ENCODE measurements around the gene PDE6G. TPM values are rescaled to one million over a fixed set of nuclear protein-coding genes. Genes with fewer than 3 reads are reported as not detected.

PDE6G gene
- total and polyA plus RNA-seq, 2 donors (not counting 3 experiments of a cell fraction or from before 2014, with no cell fraction given) = 1.8 to 3.7 TPM

- CTCF ChIA-PET = no interaction called here
- POLR2A ChIA-PET = no interaction called here
- no peak overlapping the region for H3K4me2 ChIP-seq (ENCODE audit: insufficient read depth, low read length)
- no peak overlapping the region for H3K27ac ChIP-seq (ENCODE audit: insufficient read depth, low read depth, low read length)
- H3K9me1 ChIP-seq (replicated peaks; ENCODE audit: control insufficient read depth, extremely low read depth, insufficient read depth, low read length) = no peaks in the 10 kb centered on the region
- no peak for FAIRE-seq
- H2AFZ ChIP-seq (ENCODE audit: low read depth, low read length) = no peak overlapping the region
- intact Hi-C loops (cut with micrococcal nuclease) (no loop called here), dilution Hi-C loops (cut with MboI; ENCODE audit: extremely low pct_ligation_motif_present, low sequenced_read_pairs) (no loop called here)
- H3K27me3 ChIP-seq (ENCODE audit: control insufficient read depth in 2 of 2, insufficient read depth in 2 of 2, low read length in 2 of 2) = no peaks in the 10 kb centered on the region
- H3K9me3 ChIP-seq (replicated peaks; ENCODE audit: control insufficient read depth, insufficient read depth, low read length) = no peaks in the 10 kb centered on the region
- no peak for DNase-seq (ENCODE audit: low read depth, low spot score)
- no peak overlapping the region for H3K9ac ChIP-seq (replicated peaks; ENCODE audit: extremely low read depth, insufficient read depth, low read length)
- no peak overlapping the region for H3K4me3 ChIP-seq (replicated peaks in 1 of 3; ENCODE audit: insufficient read depth in 1 of 3, low read depth in 1 of 3, low read length in 3 of 3)
- no TSS peak for BruUV-seq (replicated peaks)
- TF ChIP-seq CTCF (IDR thresholded peaks at IDR 0.05; ENCODE audit: extremely low read depth in 1 of 2, insufficient read depth in 1 of 2, low read depth in 1 of 2, low read length in 2 of 2) (no peak), MAX (IDR thresholded peaks at IDR 0.05; ENCODE audit: insufficient read depth, insufficient read length) (no peak), GATA2 (IDR thresholded peaks at IDR 0.05; ENCODE audit: insufficient read depth, insufficient read length, low read depth, low read length) (no peak), FOS (IDR thresholded peaks at IDR 0.05; ENCODE audit: borderline replicate concordance, insufficient read depth, low read length) (no peak), POLR2AphosphoS5 (IDR thresholded peaks at IDR 0.05; ENCODE audit: insufficient read depth, low read depth, low read length) (no peak)
- H3K4me1 ChIP-seq (ENCODE audit: control insufficient read depth, extremely low read depth, insufficient read depth, low read length) = peaks cover 10% of the 10 kb centered on the region
- peaks cover 17 to 65% of the 10 kb centered on the region in 2 experiments for H3K36me3 ChIP-seq (ENCODE audit: control insufficient read depth in 2 of 2, extremely low read depth in 1 of 2, insufficient read depth in 2 of 2, low read length in 2 of 2)
- no peaks in the 10 kb centered on the region for H4K20me1 ChIP-seq (replicated peaks; ENCODE audit: control insufficient read depth, extremely low read depth, insufficient read depth, low read length)
- H3K79me2 ChIP-seq (ENCODE audit: control insufficient read depth, insufficient read depth, low read length) = peaks cover 34% of the 10 kb centered on the region
Observed at GRCh38 chr17:81697261-81698044, 41.1 kb upstream of the PDE6G start.

Measured in endothelial cell of umbilical vein (primary cell).